Measurements from ENCODE around the gene TIMM10.

GRCh38 chr11:57481315-57481714, 49.2 kb downstream of the TIMM10 start:
- TF ChIP-seq RAD21 (conservative IDR thresholded peaks at IDR 0.05) (no peak), CTCF (IDR thresholded peaks at IDR 0.05; ENCODE audit: poor library complexity, severe bottlenecking) (no peak), EZH2 (IDR thresholded peaks at IDR 0.05; ENCODE audit: borderline replicate concordance, insufficient read depth, low read length, poor library complexity, severe bottlenecking) (no peak), SMC3 (conservative IDR thresholded peaks at IDR 0.05; ENCODE audit: poor library complexity) (no peak), REST (IDR thresholded peaks at IDR 0.05; ENCODE audit: borderline replicate concordance) (no peak)
